Panc1 (cell line): ENCODE measurements around the gene STK25. TPM values are rescaled to one million over a fixed set of nuclear protein-coding genes. Genes with fewer than 3 reads are reported as not detected.

Experiments
- ATAC-seq: fragments of 200-7000 bp; cut with Tn5 transposase; 2 replicates; pipeline ENCODE4 v1.9.1; 2020; ENCODE audit warnings: mild to moderate bottlenecking, moderate library complexity
- BruUV-seq: library from RNA; stranded (reverse); fragments of 400-500 nt; replicated peaks from 2 replicates; lab custom pipeline; 2021; lab: Mats Ljungman, UMichigan
- CTCF ChIA-PET: fragments of 300-600 bp; sonication (Branson Sonifier 250); formaldehyde crosslinking; loops from one replicate; lab custom pipeline; 2022; ENCODE audit warnings: antibody characterized with exemption; lab: Charles Lee
- POLR2A ChIA-PET: fragments of 300-600 bp; sonication (Branson Sonifier 250); formaldehyde crosslinking; loops from one replicate; lab custom pipeline; 2022; ENCODE audit warnings: antibody characterized with exemption; lab: Charles Lee
- DNase-seq: peaks from one replicate; pipeline ENCODE4 v3.0.0-alpha.2; 2010; ENCODE audit warnings: low read depth, low spot score
- H3K27ac ChIP-seq: 2 replicates; pipeline ENCODE4 v1.5.1; 2011; ENCODE audit warnings: mild to moderate bottlenecking, low read length, inconsistent platforms
- H3K27me3 ChIP-seq: fragments of 200-500 bp; sonication (Bioruptor generic); 2 replicates; pipeline ENCODE4 v1.6.0; 2014; ENCODE audit warnings: low read length, inconsistent platforms; ENCODE audit not compliant: control insufficient read depth, insufficient read depth
- H3K36me3 ChIP-seq: fragments of 200-500 bp; sonication (Bioruptor generic); 2 replicates; pipeline ENCODE4 v1.5.1; 2014; ENCODE audit warnings: inconsistent platforms, mild to moderate bottlenecking, low read length, moderate library complexity; ENCODE audit not compliant: control insufficient read depth, insufficient read depth
- H3K4me1 ChIP-seq: 2 replicates; pipeline ENCODE4 v1.5.1; 2011; ENCODE audit warnings: inconsistent platforms, mild to moderate bottlenecking, low read length, moderate library complexity; ENCODE audit not compliant: control insufficient read depth, insufficient read depth
- H3K4me3 ChIP-seq, 2 experiments: 2 replicates each; pipeline ENCODE4 v1.5.1; 2011 to 2012; ENCODE audit warnings: low read depth in 2 of 2, low read length in 2 of 2, mild to moderate bottlenecking in 2 of 2, inconsistent platforms in 1 of 2, moderate library complexity in 1 of 2
- H3K9me3 ChIP-seq: fragments of 200-500 bp; sonication (Bioruptor generic); 2 replicates; pipeline ENCODE4 v1.5.1; 2014; ENCODE audit warnings: low read depth, mild to moderate bottlenecking, inconsistent platforms, low read length, moderate library complexity; ENCODE audit not compliant: control insufficient read depth, insufficient read depth
- POLR2AphosphoS5 ChIP-seq: IDR thresholded peaks from 2 replicates; pipeline ENCODE4 v1.6.1; 2012; ENCODE audit warnings: mild to moderate bottlenecking, low read depth, low read length, moderate library complexity
- SIN3A ChIP-seq: IDR thresholded peaks from 2 replicates; pipeline ENCODE4 v1.6.1; 2012; ENCODE audit warnings: low read depth, mild to moderate bottlenecking, low read length, moderate library complexity, borderline replicate concordance; ENCODE audit not compliant: insufficient read depth
- TCF7L2 ChIP-seq: IDR thresholded peaks from 2 replicates; pipeline ENCODE4 v1.6.1; 2011; ENCODE audit warnings: mild to moderate bottlenecking, low read depth, low read length, inconsistent platforms
- in situ Hi-C: cut with HindIII; loops from 2 replicates; pipeline ENCODE4 v1.10.0; 2016; ENCODE audit warnings: low sequenced_read_pairs, low pct_unique_long_range_greater_than_20kb
- intact Hi-C: fragments of 100-400 bp; cut with micrococcal nuclease; formaldehyde crosslinking; loops from one replicate; pipeline ENCODE4 v1.10.0; 2022; ENCODE audit not compliant: unreplicated experiment
- total RNA-seq: library from RNA; stranded (reverse); gene quantifications from one replicate; pipeline ENCODE4 v1.2.1, GENCODE V29; 2021; ENCODE audit not compliant: unreplicated experiment
- TF ChIP-seq, protein P1 (sequence below): fragments of 450-650 bp; IDR thresholded peaks from 2 replicates; pipeline ENCODE4 v1.5.1; 2017; ENCODE audit warnings: mild to moderate bottlenecking
- TF ChIP-seq, protein P2 (sequence below), 2 experiments: IDR thresholded peaks; 2 replicates each; pipeline ENCODE4 v1.6.1; 2011 to 2012; ENCODE audit warnings: low read depth in 2 of 2, control low read depth in 1 of 2, low read length in 1 of 2, mild to moderate bottlenecking in 1 of 2, moderate library complexity in 1 of 2; ENCODE audit not compliant: insufficient read depth in 1 of 2

STK25 gene
- total RNA-seq, 1 experiment from 2014 or later = 195 TPM

DNA sequence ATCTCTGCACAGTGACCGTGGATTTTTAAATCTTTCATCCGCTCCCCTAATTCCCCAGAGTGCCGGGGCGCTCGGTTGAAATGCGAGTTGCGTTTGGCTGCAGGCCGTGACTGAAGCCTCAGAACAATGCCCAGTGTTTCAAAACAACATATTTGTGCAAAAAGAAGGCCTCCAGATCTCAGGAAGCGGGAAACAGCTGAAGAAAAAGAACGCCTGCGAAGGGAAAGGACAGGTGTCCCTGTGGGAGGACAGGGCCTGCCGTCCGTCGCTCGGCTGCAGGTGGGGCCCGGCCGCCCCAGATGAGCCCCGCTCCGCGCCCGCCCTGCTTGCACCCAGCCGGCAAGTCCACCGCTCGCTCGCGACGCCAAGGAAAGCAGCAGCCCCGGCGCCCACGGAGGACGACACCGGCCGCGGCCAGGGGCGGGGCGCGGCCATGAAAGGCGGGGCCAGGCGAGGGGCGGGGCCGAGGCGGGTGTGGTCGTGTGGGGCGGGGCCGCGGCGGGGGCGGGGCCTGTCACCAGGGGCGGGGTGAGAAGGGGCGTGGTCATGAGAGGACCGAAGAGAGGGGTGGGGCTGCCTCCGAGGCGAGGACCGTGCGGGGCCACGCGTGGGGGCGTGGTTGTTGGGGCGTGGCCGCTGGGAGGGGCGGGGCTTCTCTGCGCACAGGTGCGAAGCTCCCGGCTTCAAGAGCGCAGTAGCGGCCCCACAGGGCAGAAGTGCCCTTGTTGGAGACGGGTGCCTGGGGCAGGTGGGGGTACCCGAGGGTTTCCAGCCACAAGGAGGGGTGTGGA, 32.6 kb upstream of the STK25 start:
- CTCF ChIA-PET = interaction anchor here (0.6 kb wide), 1 partner anchor 185 kb away, joined by 4 read pairs; no protein-coding TSS in a partner anchor
- Histone ChIP-seq H3K27ac (no peak overlapping the region), H3K36me3 (no peaks in the 10 kb centered on the region), H3K4me3 (peak overlapping the region; percentile 46 to 65), H3K9me3 (no peaks in the 10 kb centered on the region), H3K4me1 (peaks cover 4% of the 10 kb centered on the region; the same call in 1 of the 2 replicates), H3K27me3 (no peaks in the 10 kb centered on the region)
- intact Hi-C loops (no loop called here), in situ Hi-C loops (no loop called here)
- no peak for TF ChIP-seq SIN3A
- TF ChIP-seq, protein P1, sequence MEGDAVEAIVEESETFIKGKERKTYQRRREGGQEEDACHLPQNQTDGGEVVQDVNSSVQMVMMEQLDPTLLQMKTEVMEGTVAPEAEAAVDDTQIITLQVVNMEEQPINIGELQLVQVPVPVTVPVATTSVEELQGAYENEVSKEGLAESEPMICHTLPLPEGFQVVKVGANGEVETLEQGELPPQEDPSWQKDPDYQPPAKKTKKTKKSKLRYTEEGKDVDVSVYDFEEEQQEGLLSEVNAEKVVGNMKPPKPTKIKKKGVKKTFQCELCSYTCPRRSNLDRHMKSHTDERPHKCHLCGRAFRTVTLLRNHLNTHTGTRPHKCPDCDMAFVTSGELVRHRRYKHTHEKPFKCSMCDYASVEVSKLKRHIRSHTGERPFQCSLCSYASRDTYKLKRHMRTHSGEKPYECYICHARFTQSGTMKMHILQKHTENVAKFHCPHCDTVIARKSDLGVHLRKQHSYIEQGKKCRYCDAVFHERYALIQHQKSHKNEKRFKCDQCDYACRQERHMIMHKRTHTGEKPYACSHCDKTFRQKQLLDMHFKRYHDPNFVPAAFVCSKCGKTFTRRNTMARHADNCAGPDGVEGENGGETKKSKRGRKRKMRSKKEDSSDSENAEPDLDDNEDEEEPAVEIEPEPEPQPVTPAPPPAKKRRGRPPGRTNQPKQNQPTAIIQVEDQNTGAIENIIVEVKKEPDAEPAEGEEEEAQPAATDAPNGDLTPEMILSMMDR = no peak
- TF ChIP-seq, protein P2, sequence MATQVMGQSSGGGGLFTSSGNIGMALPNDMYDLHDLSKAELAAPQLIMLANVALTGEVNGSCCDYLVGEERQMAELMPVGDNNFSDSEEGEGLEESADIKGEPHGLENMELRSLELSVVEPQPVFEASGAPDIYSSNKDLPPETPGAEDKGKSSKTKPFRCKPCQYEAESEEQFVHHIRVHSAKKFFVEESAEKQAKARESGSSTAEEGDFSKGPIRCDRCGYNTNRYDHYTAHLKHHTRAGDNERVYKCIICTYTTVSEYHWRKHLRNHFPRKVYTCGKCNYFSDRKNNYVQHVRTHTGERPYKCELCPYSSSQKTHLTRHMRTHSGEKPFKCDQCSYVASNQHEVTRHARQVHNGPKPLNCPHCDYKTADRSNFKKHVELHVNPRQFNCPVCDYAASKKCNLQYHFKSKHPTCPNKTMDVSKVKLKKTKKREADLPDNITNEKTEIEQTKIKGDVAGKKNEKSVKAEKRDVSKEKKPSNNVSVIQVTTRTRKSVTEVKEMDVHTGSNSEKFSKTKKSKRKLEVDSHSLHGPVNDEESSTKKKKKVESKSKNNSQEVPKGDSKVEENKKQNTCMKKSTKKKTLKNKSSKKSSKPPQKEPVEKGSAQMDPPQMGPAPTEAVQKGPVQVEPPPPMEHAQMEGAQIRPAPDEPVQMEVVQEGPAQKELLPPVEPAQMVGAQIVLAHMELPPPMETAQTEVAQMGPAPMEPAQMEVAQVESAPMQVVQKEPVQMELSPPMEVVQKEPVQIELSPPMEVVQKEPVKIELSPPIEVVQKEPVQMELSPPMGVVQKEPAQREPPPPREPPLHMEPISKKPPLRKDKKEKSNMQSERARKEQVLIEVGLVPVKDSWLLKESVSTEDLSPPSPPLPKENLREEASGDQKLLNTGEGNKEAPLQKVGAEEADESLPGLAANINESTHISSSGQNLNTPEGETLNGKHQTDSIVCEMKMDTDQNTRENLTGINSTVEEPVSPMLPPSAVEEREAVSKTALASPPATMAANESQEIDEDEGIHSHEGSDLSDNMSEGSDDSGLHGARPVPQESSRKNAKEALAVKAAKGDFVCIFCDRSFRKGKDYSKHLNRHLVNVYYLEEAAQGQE (IDR thresholded peaks at IDR 0.05; ENCODE audit: insufficient read depth in 1 of 2, low read depth in 2 of 2, low read length in 1 of 2) = no peak
- ATAC-seq = peak; percentile 74
- BruUV-seq = no TSS peak
- POLR2A ChIA-PET = interaction anchor here (0.7 kb wide), 1 partner anchor 9 kb away, joined by 5 read pairs; no protein-coding TSS in a partner anchor
- DNase-seq = no peak

DNA sequence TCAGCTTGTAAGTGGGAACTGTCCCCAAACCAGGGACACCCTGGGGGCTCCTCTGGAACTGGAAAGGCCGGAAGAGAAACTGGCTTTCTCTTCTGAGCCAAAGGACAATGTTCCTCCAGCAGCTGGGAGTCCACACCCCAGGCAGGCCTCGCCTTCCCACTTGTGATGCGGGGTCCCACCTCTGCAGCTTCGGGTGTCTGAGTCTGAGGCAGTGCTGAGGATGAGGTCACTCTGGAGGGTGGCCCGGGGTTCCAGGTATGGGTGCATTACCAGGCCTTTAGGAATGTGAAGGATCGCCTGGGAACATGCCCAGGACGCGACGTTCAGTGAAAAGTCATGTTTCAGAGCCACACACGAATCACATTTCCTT, 32.0 kb upstream of the STK25 start:
- CTCF ChIA-PET = no interaction called here
- intact Hi-C loops (no loop called here), in situ Hi-C loops (no loop called here)
- Histone ChIP-seq H3K27me3 (no peaks in the 10 kb centered on the region), H3K4me3 (peak overlapping the region; percentile 46 to 65), H3K27ac (no peak overlapping the region), H3K9me3 (no peaks in the 10 kb centered on the region), H3K4me1 (peaks cover 4% of the 10 kb centered on the region; the same call in 1 of the 2 replicates), H3K36me3 (no peaks in the 10 kb centered on the region)
- ATAC-seq (no peak), DNase-seq (no peak)
- no peak for TF ChIP-seq POLR2AphosphoS5
- TF ChIP-seq, protein P2 (IDR thresholded peaks at IDR 0.05; ENCODE audit: insufficient read depth in 1 of 2, low read depth in 2 of 2, low read length in 1 of 2) = no peak
- TF ChIP-seq TCF7L2 = no peak
- TF ChIP-seq, protein P1 = no peak
- TF ChIP-seq SIN3A = no peak
- POLR2A ChIA-PET = no interaction called here
- BruUV-seq = no TSS peak
